IMR-90 (cell line): ENCODE data around the gene SRCAP. TPM values are rescaled to one million over a fixed set of nuclear protein-coding genes. Genes with fewer than 3 reads are reported as not detected.
A peak's percentile ranks its signal among the peaks of the same experiment; 100 is the strongest.

Experiments used
- ATAC-seq: fragments of 200-7000 bp; cut with Tn5 transposase; 2 replicates; pipeline ENCODE4 v1.9.1; 2020; ENCODE audit warnings: low read depth, mild to moderate bottlenecking, moderate library complexity
- BruUV-seq: library from RNA; stranded (reverse); fragments of 400-500 nt; replicated peaks from 2 replicates; lab custom pipeline; 2021; lab: Mats Ljungman, UMichigan
- CTCF ChIA-PET: fragments of 300-600 bp; formaldehyde crosslinking; extraction: SDS; loops from one replicate; lab custom pipeline; 2021; ENCODE audit warnings: antibody characterized with exemption; lab: Yijun Ruan, JAX
- POLR2A ChIA-PET: fragments of 300-600 bp; sonication (Branson Sonifier 250); formaldehyde crosslinking; loops from one replicate; lab custom pipeline; 2022; ENCODE audit warnings: antibody characterized with exemption; ENCODE audit not compliant: unreplicated experiment; lab: Charles Lee
- DNase-seq: peaks from one replicate; pipeline ENCODE4 v3.0.0; 2013
- H2AFZ ChIP-seq: replicated peaks from 2 replicates; pipeline ENCODE3; 2013; ENCODE audit warnings: low read length, mild to moderate bottlenecking; ENCODE audit not compliant: poor library complexity
- H2AK5ac ChIP-seq: 2 replicates; pipeline ENCODE4 v1.6.1; 2013; ENCODE audit warnings: low read depth, low read length, inconsistent platforms
- H2AK9ac ChIP-seq: replicated peaks from 2 replicates; pipeline ENCODE3; 2013; ENCODE audit warnings: mild to moderate bottlenecking, low read depth, low read length, moderate library complexity; ENCODE audit not compliant: poor library complexity
- H2BK120ac ChIP-seq: 2 replicates; pipeline ENCODE4 v1.6.1; 2013; ENCODE audit warnings: low read depth, low read length, inconsistent platforms
- H2BK15ac ChIP-seq: 3 replicates; pipeline ENCODE4 v1.6.1; 2013; ENCODE audit warnings: low read depth, low read length, inconsistent platforms
- H2BK20ac ChIP-seq: 2 replicates; pipeline ENCODE4 v1.6.1; 2013; ENCODE audit warnings: low read depth, mild to moderate bottlenecking, inconsistent platforms, low read length, moderate library complexity
- H2BK5ac ChIP-seq: 2 replicates; pipeline ENCODE4 v1.6.1; 2013; ENCODE audit warnings: mild to moderate bottlenecking, low read depth, low read length, inconsistent platforms; ENCODE audit not compliant: poor library complexity, severe bottlenecking
- H3K14ac ChIP-seq: replicated peaks from 2 replicates; pipeline ENCODE4 v1.6.1; 2013; ENCODE audit warnings: low read depth, low read length, inconsistent platforms
- H3K18ac ChIP-seq: 2 replicates; pipeline ENCODE4 v1.6.1; 2013; ENCODE audit warnings: low read depth, low read length, control low read depth
- H3K23ac ChIP-seq: 2 replicates; pipeline ENCODE4 v1.6.1; 2013; ENCODE audit warnings: low read depth, low read length, inconsistent platforms
- H3K27ac ChIP-seq: 2 replicates; pipeline ENCODE4 v1.5.1; 2013; ENCODE audit warnings: mild to moderate bottlenecking, control low read depth, low read length; ENCODE audit not compliant: insufficient read depth
- H3K27me3 ChIP-seq: 2 replicates; pipeline ENCODE4 v1.6.1; 2013; ENCODE audit warnings: low read length; ENCODE audit not compliant: control insufficient read depth, insufficient read depth
- H3K36me3 ChIP-seq: 2 replicates; pipeline ENCODE4 v1.6.1; 2013; ENCODE audit warnings: low read length, mixed read lengths; ENCODE audit not compliant: control insufficient read depth, insufficient read depth
- H3K4ac ChIP-seq: 2 replicates; pipeline ENCODE4 v1.6.1; 2013; ENCODE audit warnings: low read depth, low read length, inconsistent platforms
- H3K4me1 ChIP-seq: 2 replicates; pipeline ENCODE4 v1.6.1; 2013; ENCODE audit warnings: low read length, mixed read lengths; ENCODE audit not compliant: control insufficient read depth, insufficient read depth
- H3K4me2 ChIP-seq: 2 replicates; pipeline ENCODE4 v1.6.1; 2013; ENCODE audit warnings: low read depth, mild to moderate bottlenecking, control low read depth, low read length, moderate library complexity
- H3K4me3 ChIP-seq: 2 replicates; pipeline ENCODE4 v1.5.1; 2013; ENCODE audit warnings: low read depth, mild to moderate bottlenecking, control low read depth, low read length, moderate library complexity; ENCODE audit not compliant: insufficient read depth
- H3K56ac ChIP-seq: 2 replicates; pipeline ENCODE4 v1.6.1; 2013; ENCODE audit warnings: low read length, inconsistent platforms; ENCODE audit not compliant: insufficient read depth; ENCODE audit errors: extremely low read depth
- H3K79me1 ChIP-seq, 2 experiments: 2 replicates each; pipeline ENCODE4 v1.6.1; 2013; ENCODE audit warnings: low read length in 2 of 2, inconsistent platforms in 1 of 2, low read depth in 1 of 2
- H3K9ac ChIP-seq: 2 replicates; pipeline ENCODE4 v1.6.1; 2013; ENCODE audit warnings: low read depth, low read length, control low read depth
- H3K9me1 ChIP-seq: 2 replicates; pipeline ENCODE4 v1.6.1; 2013; ENCODE audit warnings: low read length, inconsistent platforms; ENCODE audit not compliant: insufficient read depth
- H3K9me3 ChIP-seq: 2 replicates; pipeline ENCODE4 v1.6.1; 2013; ENCODE audit warnings: low read length; ENCODE audit not compliant: control insufficient read depth, insufficient read depth
- H4K20me1 ChIP-seq: 2 replicates; pipeline ENCODE4 v1.6.1; 2013; ENCODE audit warnings: low read length, inconsistent platforms; ENCODE audit not compliant: insufficient read depth
- H4K5ac ChIP-seq: 2 replicates; pipeline ENCODE4 v1.6.1; 2013; ENCODE audit warnings: mild to moderate bottlenecking, low read depth, low read length, control low read depth
- H4K8ac ChIP-seq, 2 experiments: 2 replicates each; pipeline ENCODE4 v1.6.1; 2013; ENCODE audit warnings: low read depth in 2 of 2, low read length in 2 of 2, control low read depth in 1 of 2, inconsistent platforms in 1 of 2
- H4K91ac ChIP-seq: 2 replicates; pipeline ENCODE4 v1.6.1; 2013; ENCODE audit warnings: low read depth, low read length, inconsistent platforms; ENCODE audit not compliant: insufficient read depth
- BHLHE40 ChIP-seq: fragments of 150-350 bp; IDR thresholded peaks from 2 replicates; pipeline ENCODE4 v1.6.1; 2016; ENCODE audit warnings: mild to moderate bottlenecking, low read depth, low read length
- CTCF ChIP-seq: conservative IDR thresholded peaks from 2 replicates; pipeline ENCODE4 v1.5.1; 2012; ENCODE audit warnings: mild to moderate bottlenecking, low read depth, low read length, improper control_type of control experiment
- MAZ ChIP-seq: IDR thresholded peaks from 2 replicates; pipeline ENCODE4 v1.6.1; 2012; ENCODE audit warnings: low read depth, mild to moderate bottlenecking, low read length, improper control_type of control experiment, moderate library complexity, borderline replicate concordance
- NFE2L2 ChIP-seq: fragments of 150-350 bp; IDR thresholded peaks from 2 replicates; pipeline ENCODE4 v1.6.1; 2016; ENCODE audit warnings: low read depth, mild to moderate bottlenecking, low read length
- POLR2A ChIP-seq: IDR thresholded peaks from 2 replicates; pipeline ENCODE4 v1.6.1; 2012; ENCODE audit warnings: mild to moderate bottlenecking, low read depth, low read length
- RCOR1 ChIP-seq: IDR thresholded peaks from 2 replicates; pipeline ENCODE4 v1.6.1; 2012; ENCODE audit warnings: mild to moderate bottlenecking, low read length, improper control_type of control experiment; ENCODE audit not compliant: insufficient replicate concordance
- SMC3 ChIP-seq: fragments of 150-350 bp; IDR thresholded peaks from 2 replicates; pipeline ENCODE4 v1.6.1; 2016; ENCODE audit warnings: low read depth, mild to moderate bottlenecking, antibody characterized with exemption, low read length, moderate library complexity
- WGBS, 2 experiments: methylation state at CpG; one replicate each; pipeline versions ENCODE4 v1.1.5 to v1.1.7; 2013; ENCODE audit warnings: missing lambda C conversion rate in 2 of 2; ENCODE audit not compliant: insufficient read length in 1 of 2; ENCODE audit errors: extremely low coverage in 2 of 2; 5-methylcytosine and 5-hydroxymethylcytosine counted together
- dilution Hi-C: fragments of 300-500 bp; cut with HindIII; formaldehyde crosslinking; loops from one replicate; pipeline ENCODE4 v1.14.3; 2018; ENCODE audit warnings: low sequenced_read_pairs; ENCODE audit not compliant: unreplicated experiment
- in situ Hi-C: fragments of 300-500 bp; cut with MboI; formaldehyde crosslinking; loops from 3 replicates; pipeline ENCODE4 v1.14.3; 2019; ENCODE audit warnings: low sequenced_read_pairs, inconsistent platforms, mixed read lengths
- intact Hi-C: fragments of 100-400 bp; cut with micrococcal nuclease; formaldehyde crosslinking; loops from 2 replicates; pipeline ENCODE4 v1.10.0; 2022
- polyA plus RNA-seq, 3 experiments: library from polyadenylated mRNA; depleted of rRNA; stranded (reverse); fragments of >200 nt; gene quantifications; 2 replicates each; pipeline ENCODE4 v1.2.3, GENCODE V29; 2012; ENCODE audit warnings: low replicate concordance in 1 of 3
- total RNA-seq: library from RNA; depleted of rRNA; stranded (reverse); fragments of >200 nt; gene quantifications from 2 replicates; pipeline ENCODE4 v1.2.3, GENCODE V29; 2012

The SRCAP gene
- total and polyA plus RNA-seq, 2 of the 4 experiments (the other 2 are of a cell fraction) = 4.5 to 8.2 TPM

GRCh38 chr16:30737794-30738648, 39.0 kb downstream of the SRCAP start:
- Histone ChIP-seq H3K4ac (no peak overlapping the region), H2AFZ (no peak overlapping the region), H4K5ac (no peak overlapping the region), H3K79me1 (peaks cover 15 to 49% of the 10 kb centered on the region in 2 experiments), H3K36me3 (peaks cover 61% of the 10 kb centered on the region), H3K4me3 (no peak overlapping the region), H3K9ac (no peak overlapping the region), H3K23ac (no peak overlapping the region), H4K91ac (no peak overlapping the region), H4K8ac (no peak overlapping the region), H2BK20ac (no peak overlapping the region), H3K18ac (no peak overlapping the region), H2BK5ac (no peak overlapping the region), H3K27ac (no peak overlapping the region), H2AK9ac (no peak overlapping the region), H3K56ac (no peak overlapping the region), H4K20me1 (peaks cover 8% of the 10 kb centered on the region; the same call in 1 of the 2 replicates), H2AK5ac (no peak overlapping the region), H3K14ac (no peak overlapping the region), H2BK15ac (no peak overlapping the region), H3K9me1 (peaks cover 15% of the 10 kb centered on the region), H3K4me2 (no peak overlapping the region), H2BK120ac (no peak overlapping the region), H3K27me3 (no peaks in the 10 kb centered on the region), H3K4me1 (peaks cover 14% of the 10 kb centered on the region), H3K9me3 (no peaks in the 10 kb centered on the region)
- dilution Hi-C loops (no loop called here), intact Hi-C loops (no loop called here), in situ Hi-C loops (no loop called here)
- ChIA-PET CTCF (no interaction called here), POLR2A (no interaction called here)
- WGBS, 2 experiments = 100% methylated on average over 1 of the region's 25 CpGs; no CpG with 5 or more reads in 1 of the 2 experiments
- ATAC-seq (no peak), DNase-seq (no peak)
- BruUV-seq = TSS peak; percentile 55
- no peak for TF ChIP-seq NFE2L2
- no peak for TF ChIP-seq CTCF
- TF ChIP-seq MAZ = no peak
- TF ChIP-seq POLR2A = no peak
- no peak for TF ChIP-seq BHLHE40
- TF ChIP-seq RCOR1 = no peak
- TF ChIP-seq SMC3 = no peak
